Testis (tissue), 2 donors: Measurements from ENCODE around the gene COG4.

Experiments used
- CTCF ChIP-seq, 3 experiments: fragments of 450-650 bp in 2 of 3; fragments of 200-600 bp in 1 of 3; sonication (generic) in 1 of 3; IDR thresholded peaks; one replicate each; pipeline ENCODE4 v1.5.1; 2016 to 2019; ENCODE audit warnings: antibody characterized with exemption in 3 of 3, mild to moderate bottlenecking in 2 of 3, moderate library complexity in 1 of 3
- POLR2A ChIP-seq: fragments of 450-650 bp; IDR thresholded peaks from one replicate; pipeline ENCODE4 v1.6.1; 2017; ENCODE audit warnings: antibody characterized with exemption, mild to moderate bottlenecking, moderate library complexity

- TF ChIP-seq POLR2A (no peak), CTCF (IDR thresholded peaks at IDR 0.05) (no peak)
These were observed 85.5 kb downstream of the COG4 start for GRCh38 chr16:70437582-70438557.
